Activated CD8-positive, alpha-beta memory T cell treated with anti-CD3 and anti-CD28 coated beads, Interleukin-2, amount 10 ng/mL, durations not matched to agents 7 days and 5 days (primary cell): ENCODE data around the gene TACC3. TPM values are rescaled to one million over a fixed set of nuclear protein-coding genes. Genes with fewer than 3 reads are reported as not detected.

ENCODE experiments used
- ATAC-seq: fragments of 150-1000 bp; cut with Tn5 transposase; one replicate; pipeline ENCODE4 v1.10.0; 2021; ENCODE audit warnings: moderate library complexity
- CTCF ChIA-PET: fragments of 350-600 bp; sonication (Branson Sonifier 250); formaldehyde crosslinking; loops from one replicate; lab custom pipeline; 2021; ENCODE audit warnings: antibody characterized with exemption; lab: Charles Lee
- DNase-seq: peaks from one replicate; pipeline ENCODE4 v3.0.0-alpha.2; 2020
- H3K27ac Mint-ChIP-seq: one replicate; pipeline ENCODE4 v1.8.0; 2021; ENCODE audit warnings: mild to moderate bottlenecking, mixed read lengths
- H3K27me3 Mint-ChIP-seq: one replicate; pipeline ENCODE4 v1.8.0; 2021; ENCODE audit warnings: mixed read lengths
- H3K36me3 Mint-ChIP-seq: one replicate; pipeline ENCODE4 v1.8.0; 2021; ENCODE audit warnings: mild to moderate bottlenecking, mixed read lengths
- H3K4me1 Mint-ChIP-seq: one replicate; pipeline ENCODE4 v1.8.0; 2021; ENCODE audit warnings: mixed read lengths
- H3K4me3 Mint-ChIP-seq: one replicate; pipeline ENCODE4 v1.8.0; 2021; ENCODE audit warnings: mild to moderate bottlenecking, moderate library complexity, mixed read lengths
- H3K9me3 Mint-ChIP-seq: one replicate; pipeline ENCODE4 v1.8.0; 2022; ENCODE audit warnings: low read depth, mixed read lengths
- total RNA-seq, 2 experiments: library from RNA; stranded (reverse); gene quantifications; one replicate each; pipeline ENCODE4 v1.2.3, GENCODE V29; 2021

Gene TACC3
- total RNA-seq, 2 experiments from 2014 or later, result 246 to 315 TPM

GRCh38 chr4:1755297-1755696, 34.0 kb downstream of the TACC3 start:
- no peak for DNase-seq
- CTCF ChIA-PET, result interaction anchor here (1.2 kb wide), 1 partner anchor 8 kb away, joined by 3 read pairs; no protein-coding TSS in a partner anchor
- Mint-ChIP-seq H3K4me3 (no peak overlapping the region), H3K27me3 (no peaks in the 10 kb centered on the region), H3K36me3 (no peaks in the 10 kb centered on the region), H3K27ac (no peak overlapping the region), H3K4me1 (peaks cover 3% of the 10 kb centered on the region), H3K9me3 (no peaks in the 10 kb centered on the region)
- no peak for ATAC-seq

- no peak overlapping the region for H3K4me3 Mint-ChIP-seq
- no peaks in the 10 kb centered on the region for H3K9me3 Mint-ChIP-seq
- no peak overlapping the region for H3K27ac Mint-ChIP-seq
- H3K36me3 Mint-ChIP-seq, result no peaks in the 10 kb centered on the region
- H3K27me3 Mint-ChIP-seq, result no peaks in the 10 kb centered on the region
- H3K4me1 Mint-ChIP-seq, result peaks cover 3% of the 10 kb centered on the region
- CTCF ChIA-PET, result interaction anchor here (1.2 kb wide), 1 partner anchor 9 kb away, joined by 3 read pairs; no protein-coding TSS in a partner anchor
- ATAC-seq (no peak), DNase-seq (no peak)
Measured at GRCh38 chr4:1756079-1756478, 34.8 kb downstream of the TACC3 start.

GRCh38 chr4:1756893-1757779, 35.8 kb downstream of the TACC3 start:
- H3K36me3 Mint-ChIP-seq, result no peaks in the 10 kb centered on the region
- H3K27me3 Mint-ChIP-seq, result no peaks in the 10 kb centered on the region
- H3K9me3 Mint-ChIP-seq, result no peaks in the 10 kb centered on the region
- no peak for ATAC-seq
- DNase-seq, result no peak
- CTCF ChIA-PET, result no interaction called here
- no peak overlapping the region for H3K27ac Mint-ChIP-seq
- H3K4me3 Mint-ChIP-seq, result no peak overlapping the region
- peaks cover 3% of the 10 kb centered on the region for H3K4me1 Mint-ChIP-seq

- no peak for DNase-seq
- Mint-ChIP-seq H3K27me3 (peaks cover 3% of the 10 kb centered on the region), H3K4me3 (no peak overlapping the region), H3K9me3 (no peaks in the 10 kb centered on the region), H3K36me3 (no peaks in the 10 kb centered on the region), H3K4me1 (peaks cover 3% of the 10 kb centered on the region), H3K27ac (no peak overlapping the region)
- CTCF ChIA-PET, result no interaction called here
- ATAC-seq, result no peak
Measured at GRCh38 chr4:1757836-1758235, 36.5 kb downstream of the TACC3 start.

- Mint-ChIP-seq H3K27me3 (peaks cover 3% of the 10 kb centered on the region), H3K4me3 (no peak overlapping the region), H3K9me3 (no peaks in the 10 kb centered on the region), H3K27ac (no peak overlapping the region), H3K4me1 (no peaks in the 10 kb centered on the region), H3K36me3 (no peaks in the 10 kb centered on the region)
- DNase-seq (no peak), ATAC-seq (no peak)
- CTCF ChIA-PET, result interaction anchor here (1.2 kb wide), 1 partner anchor 10 kb away, joined by 3 read pairs; no protein-coding TSS in a partner anchor
Measured at GRCh38 chr4:1758306-1759121, 37.2 kb downstream of the TACC3 start.

GRCh38 chr4:1759170-1759817, 38.0 kb downstream of the TACC3 start:
- Mint-ChIP-seq H3K9me3 (no peaks in the 10 kb centered on the region), H3K4me3 (no peak overlapping the region), H3K27ac (no peak overlapping the region), H3K27me3 (peaks cover 8% of the 10 kb centered on the region), H3K36me3 (no peaks in the 10 kb centered on the region), H3K4me1 (no peaks in the 10 kb centered on the region)
- DNase-seq, result no peak
- CTCF ChIA-PET, result interaction anchor here (1.2 kb wide), 1 partner anchor 11 kb away, joined by 3 read pairs; no protein-coding TSS in a partner anchor
- ATAC-seq, result no peak

GRCh38 chr4:1759818-1760223, 38.5 kb downstream of the TACC3 start:
- CTCF ChIA-PET, result no interaction called here
- H3K4me3 Mint-ChIP-seq, result no peak overlapping the region
- H3K27me3 Mint-ChIP-seq, result peaks cover 10% of the 10 kb centered on the region
- H3K36me3 Mint-ChIP-seq, result no peaks in the 10 kb centered on the region
- ATAC-seq (no peak), DNase-seq (no peak)
- H3K9me3 Mint-ChIP-seq, result no peaks in the 10 kb centered on the region
- H3K4me1 Mint-ChIP-seq, result no peaks in the 10 kb centered on the region
- no peak overlapping the region for H3K27ac Mint-ChIP-seq

- Mint-ChIP-seq H3K27ac (no peak overlapping the region), H3K4me3 (no peak overlapping the region), H3K36me3 (no peaks in the 10 kb centered on the region), H3K4me1 (no peaks in the 10 kb centered on the region), H3K9me3 (no peaks in the 10 kb centered on the region), H3K27me3 (peaks cover 12% of the 10 kb centered on the region)
- no peak for DNase-seq
- no peak for ATAC-seq
- CTCF ChIA-PET, result no interaction called here
Measured at GRCh38 chr4:1760521-1761071, 39.3 kb downstream of the TACC3 start.

- Mint-ChIP-seq H3K27ac (no peak overlapping the region), H3K36me3 (no peaks in the 10 kb centered on the region), H3K9me3 (no peaks in the 10 kb centered on the region), H3K4me3 (no peak overlapping the region), H3K4me1 (no peaks in the 10 kb centered on the region), H3K27me3 (peaks cover 12% of the 10 kb centered on the region)
- no peak for ATAC-seq
- CTCF ChIA-PET, result no interaction called here
- DNase-seq, result no peak
Measured at GRCh38 chr4:1761130-1761689, 39.9 kb downstream of the TACC3 start.

- H3K9me3 Mint-ChIP-seq, result no peaks in the 10 kb centered on the region
- peaks cover 12% of the 10 kb centered on the region for H3K27me3 Mint-ChIP-seq
- CTCF ChIA-PET, result no interaction called here
- DNase-seq, result no peak
- no peaks in the 10 kb centered on the region for H3K4me1 Mint-ChIP-seq
- no peak for ATAC-seq
- H3K4me3 Mint-ChIP-seq, result no peak overlapping the region
- H3K27ac Mint-ChIP-seq, result no peak overlapping the region
- no peaks in the 10 kb centered on the region for H3K36me3 Mint-ChIP-seq
Measured at GRCh38 chr4:1762264-1763010, 41.1 kb downstream of the TACC3 start.

GRCh38 chr4:1763070-1763549, 41.8 kb downstream of the TACC3 start:
- Mint-ChIP-seq H3K36me3 (no peaks in the 10 kb centered on the region), H3K4me1 (no peaks in the 10 kb centered on the region), H3K4me3 (no peak overlapping the region), H3K27ac (no peak overlapping the region), H3K9me3 (no peaks in the 10 kb centered on the region), H3K27me3 (peaks cover 15% of the 10 kb centered on the region)
- DNase-seq (no peak), ATAC-seq (no peak)
- CTCF ChIA-PET, result no interaction called here

GRCh38 chr4:1763550-1764080, 42.3 kb downstream of the TACC3 start:
- Mint-ChIP-seq H3K27ac (no peak overlapping the region), H3K4me1 (no peaks in the 10 kb centered on the region), H3K4me3 (no peak overlapping the region), H3K9me3 (no peaks in the 10 kb centered on the region), H3K27me3 (peaks cover 19% of the 10 kb centered on the region), H3K36me3 (no peaks in the 10 kb centered on the region)
- CTCF ChIA-PET, result no interaction called here
- ATAC-seq (no peak), DNase-seq (no peak)
